ENCODE data around the gene TM4SF4.

DNA sequence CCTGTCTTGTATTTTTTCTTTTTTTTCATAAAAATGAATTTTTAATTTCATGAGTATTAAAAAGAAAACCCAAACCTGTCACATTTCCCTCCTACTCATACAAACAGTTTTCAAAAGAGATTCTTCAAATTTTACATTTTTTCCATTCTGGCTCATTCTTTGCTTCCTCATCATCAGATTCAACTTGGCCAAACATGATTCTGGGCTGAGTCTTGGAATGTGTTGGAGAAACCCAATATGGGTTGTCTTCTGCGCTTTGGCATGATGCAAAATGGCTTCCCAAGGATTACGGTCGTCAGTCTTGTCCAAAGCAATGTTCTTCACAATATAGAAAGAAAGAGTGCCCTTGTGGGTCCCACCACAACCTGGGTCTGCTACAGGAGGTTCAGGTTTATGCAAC lies 12.4 kb upstream of the TM4SF4 start:
- TF ChIP-seq, protein P1, sequence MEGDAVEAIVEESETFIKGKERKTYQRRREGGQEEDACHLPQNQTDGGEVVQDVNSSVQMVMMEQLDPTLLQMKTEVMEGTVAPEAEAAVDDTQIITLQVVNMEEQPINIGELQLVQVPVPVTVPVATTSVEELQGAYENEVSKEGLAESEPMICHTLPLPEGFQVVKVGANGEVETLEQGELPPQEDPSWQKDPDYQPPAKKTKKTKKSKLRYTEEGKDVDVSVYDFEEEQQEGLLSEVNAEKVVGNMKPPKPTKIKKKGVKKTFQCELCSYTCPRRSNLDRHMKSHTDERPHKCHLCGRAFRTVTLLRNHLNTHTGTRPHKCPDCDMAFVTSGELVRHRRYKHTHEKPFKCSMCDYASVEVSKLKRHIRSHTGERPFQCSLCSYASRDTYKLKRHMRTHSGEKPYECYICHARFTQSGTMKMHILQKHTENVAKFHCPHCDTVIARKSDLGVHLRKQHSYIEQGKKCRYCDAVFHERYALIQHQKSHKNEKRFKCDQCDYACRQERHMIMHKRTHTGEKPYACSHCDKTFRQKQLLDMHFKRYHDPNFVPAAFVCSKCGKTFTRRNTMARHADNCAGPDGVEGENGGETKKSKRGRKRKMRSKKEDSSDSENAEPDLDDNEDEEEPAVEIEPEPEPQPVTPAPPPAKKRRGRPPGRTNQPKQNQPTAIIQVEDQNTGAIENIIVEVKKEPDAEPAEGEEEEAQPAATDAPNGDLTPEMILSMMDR (IDR thresholded peaks at IDR 0.05): no peak
- TF ChIP-seq EZH2 (IDR thresholded peaks at IDR 0.05; ENCODE audit: borderline replicate concordance, insufficient read depth, low read depth, low read length, poor library complexity, severe bottlenecking): no peak

Data from B cell (primary cell).